ENCODE data around the gene TUBB2B. TPM values are rescaled to one million over a fixed set of nuclear protein-coding genes. Genes with fewer than 3 reads are reported as not detected.
A peak's percentile ranks its signal among the peaks of the same experiment; 100 is the strongest.

Gene TUBB2B
- total RNA-seq, 6 donors from 2014 or later: 0.67 to 4.1 (median 1.7) TPM; not detected in 1

DNA sequence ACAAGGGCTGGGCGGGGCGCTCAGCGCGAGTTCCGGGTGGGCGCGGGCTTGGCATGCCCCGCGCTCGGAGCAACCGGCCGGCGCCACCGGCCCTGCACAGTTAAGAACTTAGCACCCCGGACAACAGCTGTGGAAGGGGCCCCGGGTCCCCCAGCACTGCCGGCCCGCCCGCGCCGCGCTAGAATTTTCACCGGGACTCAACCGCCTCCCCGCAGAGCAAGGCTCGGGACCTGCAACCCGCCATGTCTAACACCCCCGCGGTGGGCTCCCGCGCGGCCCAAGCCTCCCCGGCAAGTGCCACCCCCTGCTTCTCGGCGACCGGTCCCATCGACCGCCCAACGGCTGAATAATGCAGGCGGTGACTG is 26.1 kb upstream of the TUBB2B start:
- H3K36me3 ChIP-seq: no peaks in the 10 kb centered on the region
- H3K9me3 ChIP-seq: no peaks in the 10 kb centered on the region
- peaks cover 4 to 11% (median 6%) of the 10 kb centered on the region in 4 donors for H3K4me1 ChIP-seq
- H3K4me3 ChIP-seq: no peak overlapping the region
- WGBS, 2 donors: 97 to 100% methylated on average over 17 to 39 of the region's 40 CpGs
- DNase-seq: peak in 1 of 2 donors; percentile 83
- no peak overlapping the region for H3K27ac ChIP-seq
- no peak for ATAC-seq (ENCODE audit: low FRiP score in 2 of 2)
- TF ChIP-seq POLR2AphosphoS5 (IDR thresholded peaks at IDR 0.05) (no peak), POLR2A (IDR thresholded peaks at IDR 0.05) (no peak), EP300 (IDR thresholded peaks at IDR 0.05) (no peak)
- TF ChIP-seq, protein P1, sequence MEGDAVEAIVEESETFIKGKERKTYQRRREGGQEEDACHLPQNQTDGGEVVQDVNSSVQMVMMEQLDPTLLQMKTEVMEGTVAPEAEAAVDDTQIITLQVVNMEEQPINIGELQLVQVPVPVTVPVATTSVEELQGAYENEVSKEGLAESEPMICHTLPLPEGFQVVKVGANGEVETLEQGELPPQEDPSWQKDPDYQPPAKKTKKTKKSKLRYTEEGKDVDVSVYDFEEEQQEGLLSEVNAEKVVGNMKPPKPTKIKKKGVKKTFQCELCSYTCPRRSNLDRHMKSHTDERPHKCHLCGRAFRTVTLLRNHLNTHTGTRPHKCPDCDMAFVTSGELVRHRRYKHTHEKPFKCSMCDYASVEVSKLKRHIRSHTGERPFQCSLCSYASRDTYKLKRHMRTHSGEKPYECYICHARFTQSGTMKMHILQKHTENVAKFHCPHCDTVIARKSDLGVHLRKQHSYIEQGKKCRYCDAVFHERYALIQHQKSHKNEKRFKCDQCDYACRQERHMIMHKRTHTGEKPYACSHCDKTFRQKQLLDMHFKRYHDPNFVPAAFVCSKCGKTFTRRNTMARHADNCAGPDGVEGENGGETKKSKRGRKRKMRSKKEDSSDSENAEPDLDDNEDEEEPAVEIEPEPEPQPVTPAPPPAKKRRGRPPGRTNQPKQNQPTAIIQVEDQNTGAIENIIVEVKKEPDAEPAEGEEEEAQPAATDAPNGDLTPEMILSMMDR (IDR thresholded peaks at IDR 0.05): no peak
- H3K27me3 ChIP-seq: no peaks in the 10 kb centered on the region

DNA sequence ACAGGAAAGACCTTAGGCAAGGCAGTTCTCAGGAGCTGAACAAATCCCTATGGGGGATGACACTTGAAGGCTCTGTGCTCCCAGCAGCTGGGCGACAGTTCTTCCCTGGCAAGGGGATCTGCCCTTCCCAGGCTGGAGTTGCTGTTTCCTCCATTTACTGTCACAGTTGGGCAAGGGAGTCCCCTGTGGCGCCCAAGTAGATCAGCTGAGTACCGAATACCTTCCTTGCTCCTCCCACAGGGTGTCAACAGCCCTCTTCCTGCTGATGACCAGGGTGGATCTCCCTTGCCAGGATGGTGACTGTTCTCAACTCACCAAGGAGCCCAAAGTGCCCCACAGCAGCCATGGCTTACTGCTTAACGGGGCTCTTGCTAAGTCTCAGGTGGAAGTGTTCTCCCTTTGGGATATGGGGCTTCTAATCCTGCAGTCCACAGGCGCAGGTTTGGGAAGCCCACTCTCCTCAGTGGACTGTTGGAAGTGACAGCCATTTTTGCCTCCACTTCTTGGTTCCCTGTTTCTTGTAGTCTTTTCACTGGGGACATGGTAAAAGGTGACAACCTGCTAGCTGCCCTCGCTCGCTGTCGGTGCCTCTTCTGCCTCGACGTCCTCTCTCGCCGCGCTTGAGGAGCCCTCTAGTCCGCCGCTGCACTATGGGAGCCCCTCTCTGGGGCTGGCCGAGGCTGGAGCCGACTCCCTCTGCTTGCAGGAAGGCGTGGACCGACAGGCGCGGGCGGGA is 25.6 kb upstream of the TUBB2B start:
- peaks cover 0 to 6% (median 2%) of the 10 kb centered on the region in 4 donors for H3K4me1 ChIP-seq
- no peak overlapping the region for H3K4me3 ChIP-seq
- no peaks in the 10 kb centered on the region for H3K36me3 ChIP-seq
- ATAC-seq (ENCODE audit: low FRiP score in 2 of 2) (no peak), DNase-seq (no peak)
- no peaks in the 10 kb centered on the region for H3K27me3 ChIP-seq
- TF ChIP-seq EP300 (IDR thresholded peaks at IDR 0.05) (no peak), POLR2A (IDR thresholded peaks at IDR 0.05) (no peak), POLR2AphosphoS5 (IDR thresholded peaks at IDR 0.05) (no peak)
- TF ChIP-seq, protein P1 (IDR thresholded peaks at IDR 0.05): no peak
- WGBS, 2 donors: 94 to 96% methylated on average over 14 to 22 of the region's 22 CpGs
- no peak overlapping the region for H3K27ac ChIP-seq
- no peaks in the 10 kb centered on the region for H3K9me3 ChIP-seq

DNA sequence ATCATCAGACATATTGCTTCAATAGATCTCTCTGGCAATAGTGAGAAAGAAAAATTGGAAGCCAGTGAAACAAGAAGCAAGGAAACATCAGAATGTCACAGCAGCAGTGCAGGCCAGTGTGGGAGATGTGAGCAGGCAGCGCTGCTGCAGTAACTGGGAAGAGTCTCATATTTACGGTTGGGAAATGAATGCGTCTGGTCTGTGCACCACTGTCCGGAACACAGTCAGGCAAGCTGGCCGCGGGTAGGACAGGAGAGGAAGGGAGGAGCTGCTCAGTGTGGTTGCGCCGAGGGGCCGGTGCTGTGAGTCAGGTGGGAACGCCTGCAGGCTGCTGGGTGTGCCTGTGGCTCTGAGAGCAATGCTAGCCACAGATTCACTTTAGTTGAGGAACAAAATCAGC is 24.9 kb upstream of the TUBB2B start:
- Histone ChIP-seq H3K4me1 (peaks cover 5 to 11% (median 7%) of the 10 kb centered on the region in 4 donors), H3K36me3 (no peaks in the 10 kb centered on the region), H3K27ac (no peak overlapping the region), H3K27me3 (no peaks in the 10 kb centered on the region), H3K4me3 (no peak overlapping the region), H3K9me3 (no peaks in the 10 kb centered on the region)
- 76 to 82% methylated on average over 10 of the region's 10 CpGs for WGBS, 2 donors
- DNase-seq (no peak), ATAC-seq (ENCODE audit: low FRiP score in 2 of 2) (no peak)
- no peak for TF ChIP-seq EP300 (IDR thresholded peaks at IDR 0.05)
- TF ChIP-seq POLR2AphosphoS5 (IDR thresholded peaks at IDR 0.05): no peak
- no peak for TF ChIP-seq POLR2A (IDR thresholded peaks at IDR 0.05)

DNA sequence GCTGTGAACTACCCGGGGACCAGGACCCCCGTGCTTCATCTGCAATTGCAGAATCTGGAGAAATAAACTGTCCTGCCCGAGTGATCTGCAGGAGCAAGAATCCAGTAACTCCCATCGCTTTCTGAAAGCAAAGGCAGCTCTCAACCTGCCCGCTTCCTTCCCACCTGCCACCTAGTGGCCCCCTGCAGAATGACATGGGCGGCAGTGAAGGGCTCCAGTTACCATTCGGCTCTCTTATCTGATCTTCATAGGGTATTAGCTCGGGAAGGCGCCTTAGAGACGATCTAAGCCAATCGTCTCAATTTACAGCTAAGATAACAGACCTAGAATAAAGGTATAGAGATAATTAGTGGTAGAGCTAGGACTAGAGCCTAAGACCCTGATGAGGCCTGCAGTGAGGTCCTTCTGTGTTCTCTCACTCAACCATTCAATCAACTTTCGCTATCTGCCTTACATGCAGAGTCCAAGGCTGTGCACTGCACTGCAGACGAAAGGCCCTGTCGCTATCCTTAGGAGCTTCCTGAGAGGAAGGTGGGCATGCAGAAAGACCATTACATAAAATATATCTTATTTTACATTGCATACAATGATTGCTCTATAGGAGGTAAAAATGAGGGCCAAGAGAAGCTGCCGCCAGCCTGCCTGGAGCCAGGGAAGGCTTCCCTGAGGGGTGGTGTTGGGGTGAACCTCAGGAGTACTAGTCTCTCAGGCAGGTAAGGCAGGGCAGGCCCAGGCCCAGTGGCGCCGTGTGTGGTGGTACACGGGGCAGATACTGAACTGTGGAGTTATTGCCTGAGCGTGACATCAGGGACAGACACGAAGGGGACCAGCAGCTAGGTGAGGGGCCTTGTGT is 24.2 kb upstream of the TUBB2B start:
- no peak for TF ChIP-seq POLR2AphosphoS5 (IDR thresholded peaks at IDR 0.05)
- TF ChIP-seq POLR2A (IDR thresholded peaks at IDR 0.05): no peak
- no peak for TF ChIP-seq EP300 (IDR thresholded peaks at IDR 0.05)
- TF ChIP-seq, protein P1 (IDR thresholded peaks at IDR 0.05): peak; percentile 86 to 99 (median 93)
- H3K9me3 ChIP-seq: no peaks in the 10 kb centered on the region
- no peak overlapping the region for H3K27ac ChIP-seq
- H3K27me3 ChIP-seq: no peaks in the 10 kb centered on the region
- DNase-seq: peak in 1 of 2 donors; percentile 77
- 37 to 45% methylated on average over 16 to 20 of the region's 20 CpGs for WGBS, 2 donors
- peak overlapping the region in 1 of 4 donors; percentile 24 for H3K4me3 ChIP-seq
- no peaks in the 10 kb centered on the region for H3K36me3 ChIP-seq
- peak; percentile 79 to 90 for ATAC-seq (ENCODE audit: low FRiP score in 2 of 2)
- H3K4me1 ChIP-seq: peaks cover 5 to 11% (median 8%) of the 10 kb centered on the region in 4 donors

DNA sequence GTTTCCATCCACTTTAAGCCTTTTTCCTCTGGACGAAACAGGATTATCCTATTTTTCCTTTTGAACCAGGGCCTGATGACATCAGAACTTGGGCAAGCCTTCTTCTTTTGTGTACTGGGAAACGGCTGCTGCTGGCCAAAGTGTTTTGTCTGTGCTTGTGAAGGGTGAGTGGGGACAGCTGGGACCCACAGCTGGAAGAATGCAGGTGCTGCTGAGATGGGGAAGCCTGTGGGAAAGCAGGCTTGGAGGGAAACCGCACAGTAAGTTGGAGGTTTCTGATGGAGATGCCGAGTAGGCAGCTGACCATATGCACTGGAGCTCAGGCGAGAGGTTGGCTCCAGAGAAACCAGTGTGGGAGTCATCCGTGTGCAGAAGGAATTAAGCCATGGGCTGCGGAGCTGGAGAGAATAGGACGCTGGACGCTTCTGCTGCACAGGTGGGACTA is 22.8 kb upstream of the TUBB2B start:
- H3K4me1 ChIP-seq: peaks cover 5 to 11% (median 8%) of the 10 kb centered on the region in 4 donors
- no peak overlapping the region for H3K27ac ChIP-seq
- no peak overlapping the region for H3K4me3 ChIP-seq
- TF ChIP-seq POLR2AphosphoS5 (IDR thresholded peaks at IDR 0.05) (no peak), EP300 (IDR thresholded peaks at IDR 0.05) (no peak), POLR2A (IDR thresholded peaks at IDR 0.05) (no peak)
- TF ChIP-seq, protein P1 (IDR thresholded peaks at IDR 0.05): no peak
- 77 to 87% methylated on average over 9 of the region's 9 CpGs for WGBS, 2 donors
- DNase-seq (no peak), ATAC-seq (ENCODE audit: low FRiP score in 2 of 2) (peak in 1 of 2 donors; percentile 41)
- H3K36me3 ChIP-seq: no peaks in the 10 kb centered on the region
- no peaks in the 10 kb centered on the region for H3K27me3 ChIP-seq
- H3K9me3 ChIP-seq: no peaks in the 10 kb centered on the region

Data from upper lobe of left lung (tissue), 6 donors.